B cell (primary cell): ENCODE results near the gene NIP7.

Experiments
- EZH2 ChIP-seq: IDR thresholded peaks from 2 replicates; pipeline ENCODE4 v1.6.1; 2012; ENCODE audit warnings: borderline replicate concordance, low read depth, mild to moderate bottlenecking, moderate library complexity, low read length; ENCODE audit not compliant: insufficient read depth, poor library complexity, severe bottlenecking
- TF ChIP-seq, protein P1 (sequence below): fragments of 200-600 bp; IDR thresholded peaks from one replicate; pipeline ENCODE4 v1.8.0; 2022; ENCODE audit warnings: antibody characterized with exemption, mild to moderate bottlenecking

DNA sequence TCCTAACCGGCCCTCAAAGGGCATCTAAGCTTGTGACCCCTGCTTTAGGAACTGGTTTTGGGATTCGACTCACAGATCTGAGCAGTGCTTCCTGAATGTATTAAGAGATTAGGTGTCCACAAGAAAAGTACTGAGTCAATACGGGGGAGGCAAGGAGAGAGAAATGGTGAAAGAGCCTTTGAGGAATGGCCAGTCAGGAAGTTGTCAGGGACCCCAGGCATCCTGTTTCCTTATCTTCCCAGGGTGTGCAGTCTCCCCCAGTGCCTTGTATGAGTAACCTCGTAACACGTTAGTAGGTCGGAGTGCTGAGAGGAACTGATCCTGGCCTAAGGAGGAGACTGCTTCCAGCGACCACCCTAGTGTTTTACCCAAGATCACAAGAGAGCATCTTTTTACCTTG, 28.4 kb downstream of the NIP7 start:
- TF ChIP-seq, protein P1, sequence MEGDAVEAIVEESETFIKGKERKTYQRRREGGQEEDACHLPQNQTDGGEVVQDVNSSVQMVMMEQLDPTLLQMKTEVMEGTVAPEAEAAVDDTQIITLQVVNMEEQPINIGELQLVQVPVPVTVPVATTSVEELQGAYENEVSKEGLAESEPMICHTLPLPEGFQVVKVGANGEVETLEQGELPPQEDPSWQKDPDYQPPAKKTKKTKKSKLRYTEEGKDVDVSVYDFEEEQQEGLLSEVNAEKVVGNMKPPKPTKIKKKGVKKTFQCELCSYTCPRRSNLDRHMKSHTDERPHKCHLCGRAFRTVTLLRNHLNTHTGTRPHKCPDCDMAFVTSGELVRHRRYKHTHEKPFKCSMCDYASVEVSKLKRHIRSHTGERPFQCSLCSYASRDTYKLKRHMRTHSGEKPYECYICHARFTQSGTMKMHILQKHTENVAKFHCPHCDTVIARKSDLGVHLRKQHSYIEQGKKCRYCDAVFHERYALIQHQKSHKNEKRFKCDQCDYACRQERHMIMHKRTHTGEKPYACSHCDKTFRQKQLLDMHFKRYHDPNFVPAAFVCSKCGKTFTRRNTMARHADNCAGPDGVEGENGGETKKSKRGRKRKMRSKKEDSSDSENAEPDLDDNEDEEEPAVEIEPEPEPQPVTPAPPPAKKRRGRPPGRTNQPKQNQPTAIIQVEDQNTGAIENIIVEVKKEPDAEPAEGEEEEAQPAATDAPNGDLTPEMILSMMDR, result no peak
- no peak for TF ChIP-seq EZH2
